HG03095 (cell line): ENCODE data around the gene KRT80.

Experiments
- ATAC-seq: cut with Tn5 transposase; IDR thresholded peaks from one replicate; pipeline ENCODE4 v1.9.1; 2021; ENCODE audit warnings: moderate library complexity; ENCODE audit not compliant: unreplicated experiment

Gene KRT80

DNA sequence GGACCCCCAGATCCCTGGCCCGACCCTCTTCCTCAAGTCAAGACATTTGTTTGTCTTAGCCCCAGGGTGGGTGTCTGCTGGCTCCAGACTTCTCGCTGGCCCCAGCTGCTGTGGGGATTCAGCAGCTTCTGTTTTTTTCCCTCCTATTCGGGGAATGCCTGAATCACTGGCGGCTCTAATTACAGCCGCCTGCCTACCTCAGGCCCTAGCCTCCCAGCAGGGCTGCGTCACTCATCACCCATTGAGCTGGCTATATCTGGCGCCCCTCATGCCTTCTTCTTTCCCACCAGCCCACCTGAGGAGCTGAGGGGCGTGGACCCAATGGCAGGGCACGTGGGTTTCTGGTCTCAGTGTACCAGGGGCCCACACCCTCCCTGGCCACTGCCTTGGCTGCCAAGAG, 10.1 kb downstream of the KRT80 start:
- no peak for ATAC-seq

DNA sequence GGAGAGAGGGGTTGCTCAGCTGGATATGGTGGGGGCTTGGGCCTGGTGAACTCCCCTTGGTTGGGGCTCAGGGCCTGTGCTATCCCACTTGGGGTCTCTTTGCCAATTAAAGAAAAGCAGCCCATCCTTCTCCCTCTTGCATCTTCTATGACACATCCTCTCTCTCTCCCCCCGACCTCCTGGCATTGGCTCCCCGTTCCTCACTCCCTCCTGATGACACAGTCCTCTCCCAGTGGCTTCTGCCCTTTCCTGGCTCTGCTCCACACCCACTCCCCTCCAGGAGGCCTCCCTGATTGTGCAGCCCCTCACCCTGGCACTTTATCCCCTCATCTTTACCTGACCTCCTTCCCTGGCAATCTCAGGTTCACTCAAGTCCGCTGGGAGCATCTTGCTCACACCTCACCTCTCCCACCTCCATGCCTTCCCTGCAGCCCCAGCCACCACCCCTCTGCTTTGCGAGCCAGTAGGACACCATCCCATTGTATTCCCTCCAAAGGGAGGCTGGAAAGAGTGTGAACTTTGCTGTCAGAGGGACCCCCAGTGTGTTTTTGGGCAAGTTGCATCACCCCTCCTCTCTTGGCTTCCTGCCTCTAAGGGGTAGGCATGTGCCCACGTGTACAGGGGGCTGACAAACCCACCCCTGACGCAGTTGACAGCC, 10.7 kb downstream of the KRT80 start:
- no peak for ATAC-seq

DNA sequence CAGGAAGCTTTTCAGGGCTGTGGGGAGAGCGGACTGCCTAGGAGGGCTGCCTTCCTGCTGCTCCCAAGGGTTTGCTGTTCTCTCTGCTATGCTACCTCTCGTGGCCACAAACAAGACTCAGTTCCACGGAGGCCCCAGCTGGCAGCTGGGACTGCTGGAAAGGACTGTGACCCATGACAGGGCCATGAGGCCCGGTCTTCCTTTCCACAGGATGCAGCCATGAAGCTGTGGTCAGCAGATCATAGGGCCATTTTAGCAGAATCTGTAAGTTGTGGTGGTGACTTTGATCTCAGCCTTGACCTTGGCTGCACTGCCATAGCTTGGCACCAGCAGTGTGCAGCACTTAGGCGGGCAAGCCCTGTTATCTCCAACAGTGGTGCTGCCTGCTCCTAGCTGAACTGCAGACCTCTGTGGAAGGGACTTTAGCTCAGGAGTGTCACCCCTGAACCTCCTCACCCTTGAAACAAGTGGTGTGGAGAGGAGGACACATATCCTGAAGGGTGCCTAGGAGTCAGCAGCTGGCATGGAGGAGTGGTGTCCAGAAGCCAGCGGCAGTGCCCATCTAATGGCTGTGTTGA, 12.3 kb downstream of the KRT80 start:
- ATAC-seq: no peak

DNA sequence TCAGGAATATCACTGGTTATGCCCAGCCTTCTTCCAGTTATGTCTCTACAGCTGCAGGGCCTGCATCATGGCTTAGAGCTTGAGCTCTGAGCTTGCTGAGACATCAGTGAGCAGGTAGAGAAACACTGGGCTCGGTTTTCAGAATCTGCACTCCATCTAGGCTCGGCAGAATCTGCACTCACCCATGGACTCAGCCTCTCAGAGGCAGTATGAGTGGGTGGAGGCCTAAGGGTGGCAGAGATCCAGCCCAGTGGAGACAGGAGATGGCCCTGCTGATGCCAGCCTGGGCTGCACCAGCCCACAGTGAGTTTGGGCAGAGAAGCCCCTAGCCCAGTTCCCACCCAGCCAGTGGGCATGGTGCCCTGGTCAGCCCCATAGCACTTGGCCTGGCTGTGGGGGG, 12.8 kb downstream of the KRT80 start:
- ATAC-seq: no peak

DNA sequence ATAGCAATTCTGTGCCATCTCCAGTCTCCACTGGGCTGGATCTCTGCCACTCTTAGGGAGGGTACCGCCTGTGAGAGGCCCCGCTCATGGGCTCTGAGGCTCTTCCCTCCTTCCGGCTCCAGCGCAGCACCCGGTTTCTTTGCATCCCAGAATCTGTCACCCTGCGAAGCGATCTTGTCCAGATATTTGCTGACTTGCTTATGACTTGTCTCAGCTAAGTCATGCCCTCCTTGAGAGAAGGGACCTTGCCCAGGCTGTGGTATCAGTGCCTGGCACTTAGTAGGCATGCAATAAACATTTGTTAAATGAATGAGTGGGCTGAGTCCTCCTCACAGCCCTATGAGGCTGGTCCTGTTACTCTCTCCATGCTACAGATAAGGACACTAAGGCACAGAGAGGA, 13.4 kb downstream of the KRT80 start:
- ATAC-seq: no peak

DNA sequence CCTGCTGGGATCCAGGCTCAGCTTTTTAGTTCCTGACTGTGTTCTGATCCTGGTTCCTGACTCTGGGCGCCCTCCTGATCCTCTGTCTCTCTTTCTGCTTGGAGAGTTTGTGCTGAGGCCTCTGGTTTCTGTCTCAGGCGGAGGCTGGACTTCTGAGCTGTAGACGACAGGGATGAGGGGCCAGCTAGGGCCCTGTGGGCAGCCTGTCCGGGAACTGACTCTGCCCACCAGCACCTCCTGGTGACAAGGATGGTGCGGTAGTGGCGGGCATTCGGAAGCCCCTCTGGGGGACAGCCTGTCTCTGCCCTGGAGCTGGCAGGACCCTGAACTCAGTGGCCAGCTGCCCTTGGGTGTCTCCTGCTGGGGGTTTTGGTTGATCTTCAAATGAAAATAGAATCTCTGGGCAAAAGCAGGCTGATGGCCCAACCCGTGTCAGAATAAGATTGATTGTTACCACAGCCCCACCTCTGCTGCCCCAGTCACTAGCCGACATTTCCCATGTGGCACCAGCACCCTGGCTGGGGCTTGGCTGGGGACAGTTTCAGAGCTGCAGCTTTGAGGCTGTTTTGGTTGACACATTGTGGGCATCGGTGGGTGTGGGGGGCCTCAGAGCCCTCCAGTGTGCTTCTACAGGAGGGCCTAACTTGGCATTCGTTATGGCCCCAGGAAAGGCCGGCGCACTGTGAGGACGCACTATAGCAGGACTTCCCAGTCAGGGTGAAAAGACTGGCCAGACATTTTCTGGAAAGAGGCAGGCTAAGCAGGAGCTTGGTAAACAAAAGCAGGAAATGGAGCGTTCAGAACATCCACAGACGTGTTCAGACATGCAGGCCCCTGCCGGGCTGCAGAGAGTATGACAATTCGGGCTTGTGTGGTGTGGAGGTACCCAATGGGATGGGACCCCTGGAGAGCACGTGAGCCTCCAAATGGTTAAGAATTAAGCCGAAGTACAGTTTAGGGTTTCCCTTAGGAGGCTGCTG, 16.2 kb downstream of the KRT80 start:
- ATAC-seq: no peak

DNA sequence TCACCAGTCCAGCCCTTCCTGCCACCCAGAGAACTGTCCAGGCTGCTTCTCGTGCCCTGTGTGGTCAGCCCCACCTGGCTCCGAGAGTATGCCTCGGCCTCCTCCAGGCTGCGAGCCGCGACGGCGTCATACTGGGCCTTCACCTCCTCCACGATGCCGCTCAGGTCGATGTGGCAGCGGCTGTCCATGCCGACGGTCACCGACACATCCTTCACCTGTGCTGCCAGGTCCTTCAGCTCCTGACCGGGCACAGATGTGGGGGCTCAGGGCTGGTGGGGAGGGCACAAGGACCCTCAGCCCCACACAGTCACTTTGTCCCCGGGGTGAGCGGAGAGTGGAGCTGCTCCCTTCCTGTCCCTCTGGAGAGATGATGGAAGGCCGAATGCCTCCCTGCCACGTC, 18.3 kb downstream of the KRT80 start:
- no peak for ATAC-seq

DNA sequence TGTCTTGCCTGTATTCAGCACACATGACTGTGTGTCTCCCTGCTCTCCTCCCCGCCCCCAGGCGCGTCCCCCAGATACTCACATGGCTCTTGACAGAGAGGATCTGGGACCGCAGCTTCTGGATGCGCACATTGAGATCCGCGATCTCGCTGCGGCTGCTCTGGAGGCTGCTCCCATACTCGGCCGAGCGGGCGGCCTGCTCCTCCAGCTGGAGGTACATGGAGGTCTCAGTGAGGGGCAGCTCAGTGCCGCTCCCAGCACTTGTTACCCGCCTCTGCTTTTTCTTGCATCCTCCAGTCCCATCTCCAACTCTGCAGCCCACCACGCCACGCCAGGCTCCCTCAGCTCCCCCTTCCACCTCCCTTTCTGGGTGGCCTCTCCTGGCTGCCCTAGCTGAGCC, 18.9 kb downstream of the KRT80 start:
- no peak for ATAC-seq

DNA sequence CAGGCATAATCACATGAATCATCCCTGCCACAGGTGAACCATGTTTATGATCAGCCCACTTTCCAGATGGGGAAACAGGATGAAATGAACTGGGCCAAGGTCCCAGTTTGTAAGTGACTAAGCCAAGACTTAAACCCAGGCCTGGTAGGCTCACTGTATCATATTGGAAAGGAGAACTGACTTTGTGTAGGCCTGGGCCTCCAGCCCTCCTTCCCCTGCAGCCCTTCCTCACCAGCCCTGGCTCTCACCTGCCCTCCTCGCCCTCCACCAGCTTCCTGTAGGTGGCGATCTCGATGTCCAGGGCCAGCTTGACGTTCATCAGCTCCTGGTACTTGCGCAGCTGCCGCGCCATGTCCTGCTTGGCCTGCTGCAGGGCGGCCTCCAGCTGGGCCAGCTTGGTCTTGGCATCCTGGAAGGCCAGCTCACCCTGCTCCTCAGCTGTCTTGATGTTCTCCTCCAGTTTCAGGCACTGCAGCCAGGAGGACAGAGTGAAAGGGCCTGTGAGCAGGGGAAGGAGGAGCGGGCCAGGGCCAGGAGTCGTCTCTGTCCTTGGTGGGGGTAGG, 19.8 kb downstream of the KRT80 start:
- ATAC-seq: no peak

DNA sequence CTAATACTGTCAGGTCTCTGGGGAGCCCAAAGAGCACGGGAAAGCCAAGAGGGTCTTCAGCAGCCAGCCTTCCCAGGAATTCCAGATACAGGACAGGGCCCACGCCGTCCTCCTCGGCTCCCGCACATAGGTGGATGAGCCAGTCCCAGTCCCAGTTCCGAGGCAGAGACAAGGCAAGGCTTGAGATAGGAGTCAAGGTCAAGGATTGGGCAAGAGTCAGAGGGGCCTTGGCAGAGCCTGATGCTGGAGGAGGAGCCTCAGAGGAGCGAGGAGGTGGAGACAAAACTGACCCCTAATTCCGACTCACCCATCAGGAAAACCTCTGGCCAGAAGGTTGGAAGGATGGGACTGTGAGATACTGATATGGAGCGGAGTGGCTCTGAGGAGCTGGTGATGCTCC, 21.0 kb downstream of the KRT80 start:
- no peak for ATAC-seq

DNA sequence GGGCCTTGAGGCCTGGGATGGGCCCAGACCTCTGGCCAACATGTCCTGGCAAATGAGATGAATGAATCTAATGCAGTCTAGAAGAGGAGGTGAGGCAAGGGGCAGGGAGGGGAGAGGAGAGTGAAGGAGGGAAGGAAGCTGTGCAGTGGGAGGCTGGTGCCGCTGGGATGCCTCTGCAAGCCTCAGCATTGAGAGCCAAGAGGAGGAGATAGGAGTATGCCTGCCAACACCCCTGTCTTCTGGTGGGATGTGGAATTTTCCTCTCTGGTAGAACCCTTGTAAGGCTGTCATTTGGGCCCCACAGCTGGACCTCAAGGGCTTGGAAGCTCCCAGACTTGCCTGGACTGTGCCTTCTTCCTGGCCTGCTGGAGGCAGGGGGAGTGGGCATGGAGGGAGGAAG, 21.9 kb downstream of the KRT80 start:
- ATAC-seq: no peak

DNA sequence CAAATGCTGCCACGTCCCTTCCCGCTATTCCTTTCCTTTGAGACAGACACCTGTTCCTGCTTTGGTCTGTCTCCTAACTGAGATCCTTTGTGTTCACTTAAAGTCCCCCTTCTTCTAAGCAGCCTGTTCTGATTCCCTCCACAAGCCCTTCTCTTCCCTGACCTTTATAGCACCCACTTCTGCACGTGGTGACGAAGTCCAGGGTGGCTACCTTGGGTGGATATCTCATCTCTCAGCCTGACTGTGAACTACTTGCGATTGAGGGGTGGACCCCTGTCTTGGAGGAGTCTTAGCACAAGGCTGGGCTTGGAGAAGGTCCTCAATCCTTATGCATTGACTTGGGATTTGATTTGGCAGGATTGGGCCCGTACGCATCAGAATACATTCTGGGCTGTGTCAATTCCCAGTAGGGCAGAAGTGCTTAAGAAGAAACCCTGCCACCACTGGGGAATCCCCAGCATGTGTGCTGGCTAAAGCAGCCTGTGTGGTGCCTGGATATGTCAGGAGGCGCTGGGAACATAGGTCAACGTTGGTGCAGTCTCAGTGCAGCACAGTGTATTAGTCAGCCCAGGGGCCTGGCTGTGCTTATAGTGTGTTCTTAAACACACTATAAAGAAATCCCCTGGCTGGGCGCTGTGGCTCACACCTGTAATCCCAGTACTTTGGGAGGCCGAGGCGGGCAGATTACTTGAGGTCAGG, 23.6 kb downstream of the KRT80 start:
- ATAC-seq: no peak

DNA sequence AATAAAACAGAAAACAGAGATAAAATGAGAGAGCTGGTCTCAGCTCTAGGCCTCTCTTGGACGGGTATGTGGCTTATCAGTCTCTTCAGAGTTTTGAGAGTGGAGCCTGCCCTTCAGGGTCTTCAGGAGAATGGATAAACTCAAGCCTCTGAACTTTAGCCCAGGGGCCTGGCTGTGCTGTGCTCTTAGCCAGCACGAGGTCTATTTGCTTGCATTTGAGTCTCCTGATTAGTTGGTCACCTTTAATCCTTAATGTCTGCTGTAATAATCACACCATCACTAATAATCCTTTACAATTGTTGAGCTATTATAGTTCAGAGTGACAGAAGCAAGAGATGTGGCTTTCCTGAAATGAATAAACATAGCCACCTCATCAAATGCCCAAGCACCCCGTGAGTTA, 24.3 kb downstream of the KRT80 start:
- ATAC-seq: no peak

DNA sequence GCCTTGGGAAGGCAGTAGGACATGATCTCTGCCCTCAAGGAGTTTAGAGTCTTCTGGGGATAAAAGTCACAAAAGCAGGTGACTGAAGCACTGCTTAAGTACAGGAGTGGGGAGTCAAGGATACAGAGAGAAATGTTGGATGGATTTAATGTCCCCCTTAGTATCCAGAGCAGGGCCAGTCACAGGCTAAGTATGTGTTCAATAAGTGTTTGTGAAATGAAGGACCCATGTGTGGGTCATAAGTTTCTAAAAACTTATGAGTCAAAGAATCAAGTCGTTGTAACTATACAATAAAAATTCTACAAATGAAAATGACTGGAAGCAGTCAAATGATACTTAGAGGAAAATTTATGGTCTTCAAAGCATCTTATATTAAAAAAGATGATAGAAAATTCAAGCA, 25.1 kb downstream of the KRT80 start:
- no peak for ATAC-seq

DNA sequence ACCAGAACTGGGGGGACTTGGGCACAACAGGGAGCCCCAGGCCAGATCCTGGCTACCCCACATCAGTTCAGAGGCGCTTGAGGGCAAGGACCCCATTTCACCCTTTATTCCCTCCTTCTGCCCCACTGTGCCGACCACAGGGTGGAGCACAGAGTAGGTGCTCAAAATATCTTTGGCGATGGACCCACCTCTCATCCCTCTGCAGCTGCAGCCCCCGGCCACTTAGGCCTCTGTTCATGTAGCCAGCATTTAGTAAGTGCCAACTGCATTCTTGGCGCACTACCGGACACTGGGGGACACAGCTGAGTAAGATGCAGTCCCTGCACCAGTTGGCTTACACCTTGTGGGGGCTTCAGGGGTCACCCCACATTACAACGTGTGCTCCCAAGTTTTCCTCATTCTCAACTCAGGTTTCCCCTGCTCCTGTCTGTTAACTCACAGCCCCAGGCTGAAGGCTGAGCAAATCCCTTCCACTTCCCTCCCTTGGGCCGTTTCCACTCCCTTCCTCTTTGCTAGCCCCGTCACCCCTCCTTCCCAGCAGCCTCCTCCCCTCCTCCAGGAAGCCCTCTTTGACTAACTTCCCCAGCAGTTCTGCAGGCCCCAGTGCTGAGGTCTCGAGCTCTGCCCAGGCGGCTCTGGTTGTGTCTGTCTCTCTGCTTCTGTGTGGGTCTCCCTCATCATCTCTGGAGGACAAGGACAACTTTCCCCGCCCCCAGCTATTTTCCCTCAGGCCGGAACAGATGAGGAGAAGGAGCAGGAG, 26.5 kb downstream of the KRT80 start:
- no peak for ATAC-seq

DNA sequence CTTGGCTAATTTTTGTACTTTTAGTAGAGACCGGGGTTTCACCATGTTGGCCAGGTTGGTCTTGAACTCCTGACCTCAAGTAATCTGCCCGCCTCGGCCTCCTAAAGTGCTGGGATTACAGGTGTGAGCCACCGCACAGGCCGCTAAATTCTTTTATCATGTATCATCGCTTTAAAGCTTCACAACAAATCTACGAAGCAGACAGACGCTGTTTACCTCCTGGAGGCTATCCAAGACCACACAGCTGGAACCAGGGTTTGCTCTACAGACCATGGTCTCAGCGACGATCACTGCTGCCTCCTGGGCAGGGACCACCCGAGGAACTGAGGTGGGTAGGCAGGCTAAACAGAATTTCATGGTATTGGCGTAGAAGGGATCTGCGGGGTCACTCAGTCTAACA, 27.2 kb downstream of the KRT80 start:
- no peak for ATAC-seq

DNA sequence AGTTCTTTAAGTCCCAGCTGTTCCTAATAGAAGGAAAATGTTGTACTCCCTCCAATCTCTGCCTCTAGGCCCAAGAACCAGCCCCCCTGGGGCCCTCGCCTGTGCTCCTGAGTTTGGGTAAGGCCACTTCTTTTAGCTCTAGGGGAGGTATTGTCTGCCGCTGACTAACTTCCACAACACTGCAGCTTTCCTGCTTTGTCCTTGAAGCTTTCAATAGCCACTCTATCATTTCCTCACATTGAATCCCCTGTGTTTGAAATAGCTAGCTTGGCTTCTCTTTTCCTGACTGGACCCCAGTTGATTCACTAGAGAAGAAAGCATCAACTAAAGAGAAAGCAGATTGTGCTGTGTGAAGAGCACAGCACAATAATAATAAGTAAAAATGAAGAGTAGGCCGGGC, 28.8 kb downstream of the KRT80 start:
- no peak for ATAC-seq

DNA sequence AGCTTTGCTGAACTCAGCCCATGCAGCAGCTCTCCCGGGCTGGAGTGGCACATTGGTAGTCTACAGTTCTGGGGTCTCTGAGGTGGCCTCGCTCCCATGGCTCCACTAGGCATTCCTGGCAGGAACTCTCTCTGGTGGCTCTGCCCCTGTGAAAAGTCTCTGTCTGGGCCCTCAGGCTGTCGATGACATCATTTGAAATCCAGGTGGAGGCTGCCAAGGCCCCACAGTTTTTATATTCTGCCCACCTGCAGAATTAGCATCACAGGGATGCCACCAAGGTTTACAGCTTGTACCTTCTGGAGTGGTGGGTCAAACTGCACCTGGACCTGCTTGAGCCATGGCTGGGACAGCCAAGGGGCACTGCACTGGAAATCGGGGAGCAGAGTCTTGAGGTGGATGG, 31.6 kb downstream of the KRT80 start:
- ATAC-seq: no peak

DNA sequence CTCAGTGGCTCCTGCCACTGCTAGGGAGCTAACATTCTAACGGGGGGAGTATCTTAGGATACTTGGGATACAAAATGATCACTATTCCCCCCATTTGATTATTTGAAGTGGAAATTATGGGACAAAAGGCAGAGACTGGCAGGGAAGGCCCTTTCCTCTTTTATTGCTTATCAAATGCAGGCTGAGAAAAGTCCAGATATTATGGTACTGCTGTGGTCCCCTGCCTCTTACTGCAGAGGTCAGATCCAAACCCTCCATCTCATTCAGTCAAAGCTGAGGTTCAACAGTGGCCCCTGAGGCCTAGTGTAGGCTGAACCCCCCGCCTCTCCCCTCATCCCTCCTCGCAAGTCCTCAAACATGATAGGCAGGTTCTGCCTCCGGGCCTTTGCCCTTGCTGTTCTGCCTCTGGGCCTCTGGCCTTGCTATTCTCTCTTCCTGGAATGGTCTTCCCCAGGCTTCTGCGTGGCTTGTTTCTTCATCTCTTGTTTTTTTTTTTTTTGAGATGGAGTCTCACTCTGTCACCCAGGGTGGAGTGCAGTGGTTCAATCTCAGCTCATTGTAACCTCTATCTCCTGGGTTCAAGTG, 34.2 kb downstream of the KRT80 start:
- no peak for ATAC-seq
